Measurements from ENCODE around the gene SPTAN1. TPM values are rescaled to one million over a fixed set of nuclear protein-coding genes. Genes with fewer than 3 reads are reported as not detected.
A peak's percentile ranks its signal among the peaks of the same experiment; 100 is the strongest.

Gene SPTAN1
- total RNA-seq, 2 experiments from 2014 or later, result 386 to 392 TPM

DNA sequence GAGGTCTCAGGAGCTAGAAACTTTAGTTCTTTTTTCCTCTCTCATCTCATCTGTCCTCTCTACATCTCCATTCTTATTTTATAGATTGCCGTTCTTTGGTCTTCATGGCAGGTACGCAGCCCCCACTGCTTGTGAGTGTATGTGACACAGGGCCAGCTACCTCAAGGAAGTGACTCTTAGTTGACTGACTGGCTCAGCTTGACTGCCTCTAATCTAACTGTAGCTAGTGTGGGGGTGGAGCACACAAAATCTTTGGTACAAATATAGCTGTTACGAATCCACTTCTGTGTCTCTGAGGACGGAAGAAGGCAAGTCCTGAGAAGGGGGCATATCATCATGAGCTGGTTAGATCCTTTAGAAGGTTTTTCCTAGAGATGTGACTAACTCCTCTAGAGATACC lies 19.8 kb upstream of the SPTAN1 start:
- Histone ChIP-seq H3K27me3 (ENCODE audit: control insufficient read depth in 1 of 2, insufficient read depth in 2 of 2, low read length in 2 of 2) (no peaks in the 10 kb centered on the region), H3K4me1 (ENCODE audit: insufficient read depth, low read length) (no peaks in the 10 kb centered on the region), H3K4me3 (ENCODE audit: low read length) (no peak overlapping the region), H3K36me3 (ENCODE audit: insufficient read depth, low read length) (peaks cover 76% of the 10 kb centered on the region), H3K27ac (ENCODE audit: low read depth in 1 of 2, low read length in 2 of 2) (no peak overlapping the region), H3K9me3 (ENCODE audit: control insufficient read depth in 1 of 2, insufficient read depth in 1 of 2, low read length in 2 of 2) (no peaks in the 10 kb centered on the region)
- DNase-seq (no peak), ATAC-seq (ENCODE audit: poor library complexity) (no peak)
- H3K4me3 Mint-ChIP-seq, result no peak overlapping the region
- TF ChIP-seq, protein P1, sequence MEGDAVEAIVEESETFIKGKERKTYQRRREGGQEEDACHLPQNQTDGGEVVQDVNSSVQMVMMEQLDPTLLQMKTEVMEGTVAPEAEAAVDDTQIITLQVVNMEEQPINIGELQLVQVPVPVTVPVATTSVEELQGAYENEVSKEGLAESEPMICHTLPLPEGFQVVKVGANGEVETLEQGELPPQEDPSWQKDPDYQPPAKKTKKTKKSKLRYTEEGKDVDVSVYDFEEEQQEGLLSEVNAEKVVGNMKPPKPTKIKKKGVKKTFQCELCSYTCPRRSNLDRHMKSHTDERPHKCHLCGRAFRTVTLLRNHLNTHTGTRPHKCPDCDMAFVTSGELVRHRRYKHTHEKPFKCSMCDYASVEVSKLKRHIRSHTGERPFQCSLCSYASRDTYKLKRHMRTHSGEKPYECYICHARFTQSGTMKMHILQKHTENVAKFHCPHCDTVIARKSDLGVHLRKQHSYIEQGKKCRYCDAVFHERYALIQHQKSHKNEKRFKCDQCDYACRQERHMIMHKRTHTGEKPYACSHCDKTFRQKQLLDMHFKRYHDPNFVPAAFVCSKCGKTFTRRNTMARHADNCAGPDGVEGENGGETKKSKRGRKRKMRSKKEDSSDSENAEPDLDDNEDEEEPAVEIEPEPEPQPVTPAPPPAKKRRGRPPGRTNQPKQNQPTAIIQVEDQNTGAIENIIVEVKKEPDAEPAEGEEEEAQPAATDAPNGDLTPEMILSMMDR (IDR thresholded peaks at IDR 0.05), result no peak
- H3K4me1 Mint-ChIP-seq (ENCODE audit: low read depth), result no peaks in the 10 kb centered on the region
- POLR2A ChIA-PET, result interaction anchor here (0.6 to 1.1 kb wide), 3 partner anchors 9 to 22 kb away, joined by 3 to 5 read pairs (median 3); partner anchors contain the start of gene SPTAN1
- H3K27ac Mint-ChIP-seq, result no peak overlapping the region
- CTCF ChIA-PET, result no interaction called here
- intact Hi-C loops (cut with DNase I, micrococcal nuclease), result no loop called here
- no peaks in the 10 kb centered on the region for H3K9me3 Mint-ChIP-seq
- H3K36me3 Mint-ChIP-seq (ENCODE audit: low read depth), result peaks cover 76% of the 10 kb centered on the region
- H3K27me3 Mint-ChIP-seq, result no peaks in the 10 kb centered on the region

DNA sequence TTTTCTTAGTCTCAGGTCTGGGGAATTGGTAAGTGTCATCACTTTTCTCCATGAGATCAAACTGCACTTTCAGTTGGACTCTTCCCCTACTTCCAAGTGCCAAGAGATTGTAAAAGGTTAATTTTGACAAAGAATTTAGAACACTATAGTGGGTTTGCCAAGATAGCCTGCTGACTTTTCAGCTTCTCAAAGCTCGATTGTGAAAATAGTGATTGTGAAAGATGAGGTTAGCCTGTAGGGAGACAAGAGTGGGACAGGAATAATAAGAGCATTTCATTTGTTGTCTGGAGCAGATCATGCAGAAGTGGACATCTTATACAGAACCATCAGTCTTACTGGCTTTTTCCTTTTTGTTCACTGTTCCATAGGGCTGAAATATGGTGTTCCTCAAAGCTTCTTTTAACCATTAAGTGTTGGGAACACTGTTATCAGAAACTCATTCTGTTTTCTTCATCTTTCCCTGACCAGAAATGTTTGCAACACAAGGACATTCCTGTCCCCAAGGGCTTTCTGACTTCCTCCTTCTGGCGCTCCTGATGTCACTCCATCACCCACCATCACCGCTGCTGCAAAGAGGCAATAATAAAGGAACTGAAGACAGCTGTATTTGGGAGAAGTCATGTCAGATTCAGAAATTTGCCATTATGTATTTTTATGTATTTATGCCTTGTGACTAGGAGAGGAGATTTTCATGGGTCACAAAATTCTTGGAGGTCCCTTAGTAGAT lies 11.6 kb upstream of the SPTAN1 start:
- ATAC-seq (ENCODE audit: poor library complexity) (no peak), DNase-seq (no peak)
- Histone ChIP-seq H3K9me3 (ENCODE audit: control insufficient read depth in 1 of 2, insufficient read depth in 1 of 2, low read length in 2 of 2) (no peaks in the 10 kb centered on the region), H3K4me1 (ENCODE audit: insufficient read depth, low read length) (no peaks in the 10 kb centered on the region), H3K4me3 (ENCODE audit: low read length) (no peak overlapping the region), H3K36me3 (ENCODE audit: insufficient read depth, low read length) (peaks cover 70% of the 10 kb centered on the region), H3K27me3 (ENCODE audit: control insufficient read depth in 1 of 2, insufficient read depth in 2 of 2, low read length in 2 of 2) (no peaks in the 10 kb centered on the region), H3K27ac (ENCODE audit: low read depth in 1 of 2, low read length in 2 of 2) (no peak overlapping the region)
- Mint-ChIP-seq H3K4me3 (no peak overlapping the region), H3K27me3 (no peaks in the 10 kb centered on the region), H3K9me3 (no peaks in the 10 kb centered on the region), H3K36me3 (ENCODE audit: low read depth) (peaks cover 62% of the 10 kb centered on the region), H3K4me1 (ENCODE audit: low read depth) (no peaks in the 10 kb centered on the region), H3K27ac (peak overlapping the region; percentile 31)
- ChIA-PET CTCF (no interaction called here), POLR2A (interaction anchor here (3.8 kb wide), 1 partner anchor 12 kb away, joined by 20 read pairs; the partner anchor contains the start of gene SPTAN1)
- TF ChIP-seq, protein P1 (IDR thresholded peaks at IDR 0.05), result no peak
- intact Hi-C loops (cut with DNase I, micrococcal nuclease), result no loop called here

DNA sequence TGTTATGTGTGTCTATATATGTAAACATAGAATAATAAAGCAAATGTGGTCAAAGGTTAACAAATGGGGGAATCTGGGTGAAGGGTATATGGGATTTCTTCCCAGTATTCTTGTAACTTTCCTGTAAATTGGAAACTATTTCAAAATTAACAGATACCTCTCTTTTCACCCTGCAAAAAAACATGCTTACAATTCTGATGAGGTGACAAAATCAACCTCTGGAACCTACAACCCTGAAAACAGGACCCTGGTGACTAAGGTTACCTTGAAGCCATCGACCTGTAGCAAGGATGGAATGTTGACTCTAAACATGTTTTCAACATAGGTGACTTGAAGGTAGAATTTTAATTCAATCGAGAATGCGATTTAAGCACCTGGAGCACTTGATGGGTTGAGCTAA lies 5.9 kb upstream of the SPTAN1 start:
- H3K27me3 Mint-ChIP-seq, result no peaks in the 10 kb centered on the region
- Histone ChIP-seq H3K36me3 (ENCODE audit: insufficient read depth, low read length) (peaks cover 14% of the 10 kb centered on the region), H3K27ac (ENCODE audit: low read depth in 1 of 2, low read length in 2 of 2) (no peak overlapping the region), H3K4me3 (ENCODE audit: low read length) (no peak overlapping the region), H3K4me1 (ENCODE audit: insufficient read depth, low read length) (peaks cover 16% of the 10 kb centered on the region), H3K9me3 (ENCODE audit: control insufficient read depth in 1 of 2, insufficient read depth in 1 of 2, low read length in 2 of 2) (no peaks in the 10 kb centered on the region), H3K27me3 (ENCODE audit: control insufficient read depth in 1 of 2, insufficient read depth in 2 of 2, low read length in 2 of 2) (no peaks in the 10 kb centered on the region)
- H3K9me3 Mint-ChIP-seq, result no peaks in the 10 kb centered on the region
- no peak overlapping the region for H3K27ac Mint-ChIP-seq
- POLR2A ChIA-PET, result interaction anchor here (0.6 kb wide), 1 partner anchor 146 kb away, joined by 3 read pairs; no protein-coding TSS in a partner anchor
- H3K4me1 Mint-ChIP-seq (ENCODE audit: low read depth), result peaks cover 19% of the 10 kb centered on the region
- ATAC-seq (ENCODE audit: poor library complexity) (no peak), DNase-seq (no peak)
- H3K36me3 Mint-ChIP-seq (ENCODE audit: low read depth), result peaks cover 11% of the 10 kb centered on the region
- intact Hi-C loops (cut with DNase I, micrococcal nuclease), result no loop called here
- H3K4me3 Mint-ChIP-seq, result no peak overlapping the region
- TF ChIP-seq, protein P1 (IDR thresholded peaks at IDR 0.05), result no peak
- CTCF ChIA-PET, result interaction anchor here (0.7 kb wide), 1 partner anchor 160 kb away, joined by 3 read pairs; no protein-coding TSS in a partner anchor

Data from CD4-positive, alpha-beta T cell (primary cell).